Activated CD4-positive, alpha-beta T cell treated with anti-CD3 and anti-CD28 coated beads, Interleukin-10, Interleukin-2, amounts not matched to agents 100 ng/mL and 50 ng/mL, durations not matched to agents 16 hours and 8 hours (primary cell): ENCODE results near the gene FGF14.

Experiments used
- DNase-seq: peaks from one replicate; pipeline ENCODE4 v3.0.0-alpha.2; 2020

FGF14 gene

GRCh38 chr13:102309110-102309509 lies 92.7 kb downstream of the FGF14 start:
- DNase-seq, result no peak

DNA sequence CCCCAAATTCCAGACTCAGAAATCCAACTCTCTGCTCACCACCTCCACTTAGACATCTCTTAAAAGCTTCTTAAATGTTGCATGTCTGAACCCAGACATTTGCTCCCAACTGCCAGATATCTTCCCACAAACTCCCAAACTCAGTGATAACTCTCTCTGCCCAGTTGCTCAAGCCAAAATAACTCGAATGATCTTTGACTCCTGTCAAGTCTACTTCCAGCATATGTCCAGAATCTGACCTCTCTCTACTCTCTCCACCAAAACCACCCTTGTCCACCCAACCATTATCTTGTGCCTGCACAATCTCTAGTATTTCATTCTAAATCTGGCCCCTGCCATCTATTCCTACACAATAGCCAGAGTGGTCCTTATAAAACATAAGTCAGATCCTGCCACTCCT lies 99.3 kb downstream of the FGF14 start:
- DNase-seq, result no peak

- no peak for DNase-seq
These were observed 101.5 kb downstream of the FGF14 start for GRCh38 chr13:102300379-102300778.

DNA sequence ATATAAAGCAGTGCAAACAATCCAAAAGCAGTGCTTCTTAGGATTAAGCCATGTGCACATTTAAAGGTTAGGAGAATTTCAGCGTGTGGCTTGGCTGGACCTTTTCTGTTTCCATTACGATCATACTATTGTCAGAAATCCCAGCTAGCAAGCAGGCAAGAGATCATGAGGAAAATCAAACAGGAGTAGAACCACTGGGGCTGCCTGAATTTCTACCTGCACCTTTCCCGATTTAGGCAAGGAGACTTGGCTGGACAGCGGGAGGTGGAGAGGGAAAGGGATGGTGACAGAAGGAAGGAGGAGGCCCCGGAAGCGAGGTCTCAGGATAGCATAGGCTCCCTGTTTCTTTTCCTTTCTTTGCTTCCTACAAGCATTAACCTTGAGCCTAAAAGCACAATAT lies 102.5 kb downstream of the FGF14 start:
- DNase-seq, result no peak

DNA sequence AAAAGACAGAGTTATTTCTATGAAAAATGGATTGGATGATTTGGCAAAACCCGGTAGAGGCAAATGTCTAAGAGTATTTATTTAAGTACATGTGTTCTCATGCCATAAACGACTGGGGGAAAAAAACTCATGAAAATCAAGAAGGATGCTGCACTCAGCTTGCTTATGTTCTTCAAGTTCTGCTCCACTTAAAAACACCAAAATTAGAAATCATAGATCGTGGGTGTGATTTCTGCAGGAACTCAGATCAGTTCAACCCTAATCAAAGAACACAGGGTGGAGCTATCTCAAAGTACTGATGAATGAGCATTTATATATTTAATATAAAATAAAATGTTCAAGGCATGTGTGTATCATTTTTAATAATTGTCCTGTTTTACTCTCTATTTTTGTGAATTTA lies 103.8 kb downstream of the FGF14 start:
- no peak for DNase-seq

DNA sequence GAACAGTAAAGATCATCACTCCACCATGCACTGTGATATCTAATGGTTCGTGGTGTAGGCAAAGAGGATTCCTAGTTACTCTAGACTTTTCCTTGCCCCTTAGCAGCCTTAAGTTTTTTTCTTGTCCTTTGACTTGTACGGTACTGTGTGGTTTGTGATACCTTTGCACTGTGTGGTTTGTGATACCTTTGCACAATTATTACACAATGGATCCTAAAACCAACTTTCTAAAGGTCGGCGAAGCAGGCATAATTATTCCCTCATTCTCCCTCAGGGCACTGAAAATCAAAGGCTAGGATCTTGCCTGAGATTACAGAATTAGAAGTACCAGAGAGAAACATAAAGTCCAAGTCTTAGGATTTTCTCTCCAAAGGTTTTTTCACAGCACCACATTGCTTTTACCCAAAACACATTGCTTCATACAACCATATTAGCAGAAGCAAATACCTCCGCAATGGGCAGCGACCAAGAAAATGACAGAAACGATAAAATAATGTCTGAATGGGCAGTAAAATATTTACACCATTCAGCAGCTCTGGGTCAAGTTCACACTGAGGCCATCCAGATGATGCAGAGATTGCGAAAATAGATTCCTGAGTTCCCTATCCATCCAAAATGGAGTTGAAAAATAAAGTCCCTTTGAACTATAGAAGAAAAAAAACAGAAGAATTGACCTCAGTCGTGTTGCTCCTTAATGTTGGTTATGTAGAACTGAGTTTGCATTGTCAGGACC lies 106.4 kb downstream of the FGF14 start:
- no peak for DNase-seq

DNA sequence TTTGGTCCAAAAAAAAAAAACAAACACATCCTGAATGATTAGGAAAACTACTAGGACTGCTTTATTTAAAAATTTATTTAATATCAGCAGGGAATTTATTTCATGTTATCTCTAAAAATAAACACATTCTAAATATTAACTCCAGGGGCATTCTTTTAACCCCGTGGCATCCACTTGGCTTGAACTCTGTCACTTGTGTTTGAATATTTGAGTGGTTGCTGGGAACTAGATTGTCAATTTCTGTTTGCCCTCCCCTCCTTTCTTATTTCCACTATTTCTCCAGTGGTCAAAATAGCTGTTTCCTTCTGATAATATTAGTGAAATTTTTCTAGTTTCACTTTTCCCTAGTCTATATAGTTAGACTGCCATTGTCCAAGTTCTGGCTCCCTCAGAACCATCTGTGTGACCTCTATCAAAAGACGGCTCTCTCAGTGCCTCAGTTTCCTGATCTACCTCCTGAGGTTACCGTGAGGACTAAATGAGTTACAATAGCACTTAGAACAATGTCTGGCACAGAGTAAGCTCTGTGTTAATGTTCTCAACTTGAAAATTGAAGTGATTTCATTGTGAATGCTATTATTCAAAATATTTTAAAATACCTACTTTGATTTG lies 107.3 kb downstream of the FGF14 start:
- DNase-seq, result no peak

DNA sequence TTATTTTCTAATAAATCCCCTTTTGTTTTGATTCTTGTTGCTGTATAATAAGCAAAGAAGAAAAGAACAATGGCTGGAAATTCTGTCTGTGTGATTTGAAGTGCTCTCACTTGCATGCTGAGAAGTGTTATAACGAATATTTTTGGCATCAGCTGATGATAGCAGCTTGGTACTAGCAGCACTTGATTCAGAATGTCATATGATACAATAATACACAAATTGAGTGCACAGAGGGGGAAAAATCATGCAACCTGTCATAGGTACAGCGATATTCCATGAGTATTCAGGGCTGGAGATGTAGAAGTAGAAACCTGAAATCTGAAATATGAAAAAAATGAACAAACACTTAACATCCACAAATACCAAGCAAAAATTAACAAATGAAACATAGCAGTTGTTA lies 108.1 kb downstream of the FGF14 start:
- no peak for DNase-seq

DNA sequence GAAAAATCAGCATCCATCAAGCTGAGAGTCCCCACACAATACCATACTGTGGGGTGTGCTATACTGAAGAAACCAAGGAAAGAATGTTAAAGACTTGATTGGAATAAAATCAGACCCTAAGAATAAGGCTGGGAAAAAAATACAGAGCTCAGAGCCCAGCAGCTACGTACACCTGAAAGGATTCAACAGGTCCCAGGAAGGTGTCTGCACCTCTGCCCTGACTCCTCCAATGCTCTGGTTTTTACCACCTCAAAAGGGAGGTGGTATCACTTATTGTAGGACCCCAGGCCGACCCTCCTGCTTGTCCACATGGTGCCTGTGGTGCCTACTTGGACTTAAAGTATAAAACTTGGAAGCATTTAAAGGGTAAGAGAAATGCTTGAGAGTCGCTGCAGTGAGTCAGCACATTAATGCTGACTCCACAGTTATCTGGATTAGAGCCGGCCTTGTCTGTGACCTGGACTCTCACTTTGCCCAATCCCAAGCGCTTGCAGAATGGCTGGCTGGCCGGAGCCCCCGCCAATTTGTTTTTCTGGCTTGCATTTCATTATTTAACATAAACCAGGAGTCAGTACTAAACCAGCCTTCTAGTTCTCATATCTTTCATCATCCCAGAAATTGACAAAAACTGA lies 110.1 kb downstream of the FGF14 start:
- DNase-seq, result no peak

GRCh38 chr13:102289606-102290005 lies 112.2 kb downstream of the FGF14 start:
- DNase-seq, result no peak

- no peak for DNase-seq
These were observed 115.5 kb downstream of the FGF14 start for GRCh38 chr13:102286326-102286725.

GRCh38 chr13:102280366-102280765 lies 121.5 kb downstream of the FGF14 start:
- no peak for DNase-seq

- DNase-seq, result no peak
These were observed 124.6 kb downstream of the FGF14 start for GRCh38 chr13:102277286-102277685.

GRCh38 chr13:102276404-102276803 lies 125.4 kb downstream of the FGF14 start:
- DNase-seq, result no peak

- no peak for DNase-seq
These were observed 125.9 kb downstream of the FGF14 start for GRCh38 chr13:102275969-102276368.

- DNase-seq, result no peak
These were observed 128.7 kb downstream of the FGF14 start for GRCh38 chr13:102273111-102273510.

DNA sequence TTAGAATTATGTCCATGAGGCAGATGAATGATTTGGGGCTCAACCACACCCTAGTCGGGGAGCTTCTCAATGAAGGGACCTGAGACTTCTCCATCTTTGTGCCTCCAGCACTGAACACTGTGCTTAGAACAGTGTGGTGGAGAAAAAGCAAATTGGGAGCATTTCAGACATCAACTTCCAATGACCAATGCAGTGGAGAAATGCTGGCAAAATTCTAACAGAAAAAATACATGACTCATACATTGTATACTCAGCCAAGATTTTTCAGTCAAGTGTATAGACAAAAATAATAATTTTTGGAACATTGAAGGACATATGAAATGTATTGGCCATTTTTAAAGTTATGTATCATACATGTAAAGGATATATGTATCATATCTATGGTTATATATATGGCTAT lies 134.7 kb downstream of the FGF14 start:
- DNase-seq, result no peak

DNA sequence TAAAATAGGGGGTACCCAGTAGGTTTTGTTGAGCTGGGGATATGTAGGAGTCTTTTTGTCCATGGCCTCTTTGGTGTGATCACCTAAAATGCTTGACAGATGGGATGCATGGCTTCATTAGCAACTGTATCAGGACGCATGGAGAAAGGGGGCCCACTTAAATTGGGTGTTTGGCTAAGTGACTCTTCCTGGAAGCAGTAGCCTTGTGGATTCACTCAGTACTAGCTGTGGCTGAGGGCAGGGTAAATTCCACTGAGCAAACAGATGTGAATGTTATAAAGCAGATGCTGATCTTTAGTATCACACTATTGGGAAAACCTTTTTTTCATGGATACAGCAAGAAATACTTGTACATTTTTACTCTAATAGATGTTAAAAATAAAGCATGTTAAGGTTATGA lies 140.0 kb downstream of the FGF14 start:
- no peak for DNase-seq

DNA sequence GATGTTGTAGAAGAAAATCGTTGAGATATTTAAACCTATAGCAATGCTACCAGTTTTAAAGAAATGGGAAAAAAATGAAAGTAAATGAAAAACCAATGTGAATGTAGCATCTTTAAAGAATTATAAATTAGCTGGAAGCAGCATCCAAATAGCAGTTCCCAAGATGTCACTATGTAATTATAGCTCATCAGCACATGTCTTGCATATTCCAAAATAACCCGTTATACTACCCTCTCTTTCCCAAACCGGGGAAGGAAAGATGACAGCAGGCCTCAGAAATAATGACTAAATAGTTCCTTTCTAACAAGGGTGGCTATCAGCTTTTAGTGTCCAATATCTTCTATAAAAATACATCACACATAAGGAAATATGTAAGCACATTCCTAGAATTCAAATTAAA lies 140.5 kb downstream of the FGF14 start:
- no peak for DNase-seq

DNA sequence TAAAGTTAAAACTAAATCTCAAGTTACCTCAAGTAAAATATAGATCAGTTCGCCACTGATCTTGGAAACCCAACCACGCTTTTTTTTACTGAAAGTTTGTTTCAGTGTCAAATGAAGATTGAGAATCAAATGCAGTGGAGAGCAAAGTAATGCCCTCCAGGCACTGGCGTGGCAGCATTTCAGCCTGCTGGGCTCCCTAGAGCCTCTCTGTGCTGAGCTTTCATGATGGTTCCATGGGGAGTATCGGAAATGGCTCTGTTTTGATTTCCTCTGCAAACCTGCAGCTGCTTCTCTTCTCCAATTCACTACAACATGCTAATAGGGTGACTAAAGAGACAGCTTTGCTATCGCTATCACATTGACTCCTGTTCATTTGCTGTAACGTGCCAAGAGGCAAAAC lies 141.6 kb downstream of the FGF14 start:
- no peak for DNase-seq

- no peak for DNase-seq
These were observed 146.4 kb downstream of the FGF14 start for GRCh38 chr13:102255409-102255808.

GRCh38 chr13:102251817-102252216 lies 150.0 kb downstream of the FGF14 start:
- no peak for DNase-seq

DNA sequence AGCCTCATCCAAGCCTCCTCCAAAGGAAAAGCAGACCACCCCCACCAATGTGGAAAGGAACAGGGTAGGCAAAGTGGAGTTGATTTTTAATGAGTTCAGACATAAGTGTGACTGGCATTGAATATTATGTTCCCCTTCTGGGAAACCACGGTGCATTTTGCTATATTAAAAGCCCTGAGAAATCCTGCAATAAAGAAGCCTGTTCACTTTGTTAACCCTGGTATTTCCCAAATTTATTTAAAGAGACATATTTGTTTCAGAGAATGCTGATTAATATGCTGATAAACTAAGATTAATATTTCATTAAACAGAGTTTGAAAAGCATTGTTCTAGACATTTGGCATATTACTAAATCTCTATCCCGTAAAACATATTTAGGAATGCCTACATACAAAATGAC lies 151.4 kb downstream of the FGF14 start:
- no peak for DNase-seq

DNA sequence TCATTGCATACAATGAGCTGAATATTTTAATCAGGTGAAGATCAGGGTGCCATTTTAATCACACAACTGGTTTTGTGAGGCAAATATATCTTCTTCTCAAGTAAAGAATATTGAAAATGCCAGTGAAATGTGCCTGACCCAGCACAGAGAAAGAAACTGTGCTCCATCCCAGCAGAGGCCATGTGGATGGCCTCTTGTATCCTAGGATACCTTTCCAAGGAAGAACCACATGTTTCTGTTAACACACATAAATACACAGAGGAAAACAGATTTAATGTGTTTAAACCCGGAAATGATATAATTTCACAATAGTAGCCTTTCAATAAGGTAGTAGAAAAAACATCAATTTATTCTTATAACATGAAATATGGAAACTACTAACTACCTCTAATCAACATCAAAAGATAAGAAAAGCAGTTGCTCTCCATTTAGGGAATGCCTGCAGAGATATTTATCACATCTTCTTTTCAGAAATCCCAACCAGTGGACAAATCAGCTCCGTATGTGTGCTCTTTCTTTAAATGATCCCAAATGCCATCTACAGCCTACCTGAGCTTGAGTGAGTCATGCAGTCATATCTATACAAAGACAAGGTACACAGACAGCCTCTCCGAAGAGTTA lies 157.1 kb downstream of the FGF14 start:
- DNase-seq, result no peak
